Spleen (tissue), 11 donors: ENCODE data around the gene ACVRL1. TPM values are rescaled to one million over a fixed set of nuclear protein-coding genes. Genes with fewer than 3 reads are reported as not detected.

Experiments
- DNase-seq: peaks from one replicate; pipeline ENCODE4 v3.0.0-alpha.2; 2020
- H3K27ac ChIP-seq, 8 donors: fragments of 200-600 bp; sonication (generic) in 7 of 8; 1 replicate in 4 of 8; 2 replicates in 4 of 8; pipeline versions ENCODE4 v1.5.0 to v1.8.0; 2016 to 2021; ENCODE audit warnings: inconsistent platforms in 4 of 8, mild to moderate bottlenecking in 4 of 8, moderate library complexity in 1 of 8
- H3K27me3 ChIP-seq, 7 donors: fragments of 200-600 bp; sonication (generic) in 6 of 7; replicated peaks in 1 of 7; 1 replicate in 4 of 7; 2 replicates in 3 of 7; pipeline versions ENCODE4 v1.5.0 to v1.8.0; 2016 to 2021; ENCODE audit warnings: inconsistent platforms in 3 of 7, mild to moderate bottlenecking in 1 of 7
- H3K36me3 ChIP-seq, 6 donors: fragments of 200-600 bp; sonication (generic) in 5 of 6; 1 replicate in 4 of 6; 2 replicates in 2 of 6; pipeline versions ENCODE4 v1.5.0 to v1.8.0; 2016 to 2021; ENCODE audit warnings: inconsistent platforms in 2 of 6
- H3K4me1 ChIP-seq, 6 donors: fragments of 200-600 bp; sonication (generic) in 5 of 6; 1 replicate in 3 of 6; 2 replicates in 3 of 6; pipeline versions ENCODE4 v1.5.0 to v1.8.0; 2016 to 2021; ENCODE audit warnings: inconsistent platforms in 3 of 6
- H3K4me3 ChIP-seq, 8 donors: fragments of 200-600 bp; sonication (generic) in 7 of 8; 1 replicate in 4 of 8; 2 replicates in 4 of 8; pipeline versions ENCODE4 v1.5.0 to v1.8.0; 2016 to 2021; ENCODE audit warnings: inconsistent platforms in 4 of 8, mild to moderate bottlenecking in 4 of 8, moderate library complexity in 2 of 8
- H3K9me3 ChIP-seq, 8 donors: fragments of 200-600 bp; sonication (generic) in 7 of 8; 1 replicate in 4 of 8; 2 replicates in 4 of 8; pipeline versions ENCODE4 v1.5.0 to v1.8.0; 2016 to 2021; ENCODE audit warnings: inconsistent platforms in 4 of 8
- CTCF ChIP-seq, 11 experiments: fragments of 200-600 bp in 7 of 11; fragments of 450-650 bp in 4 of 11; sonication (generic) in 4 of 11; IDR thresholded peaks in 8 of 11; conservative IDR thresholded peaks in 3 of 11; 1 replicate in 7 of 11; 2 replicates in 4 of 11; pipeline versions ENCODE4 v1.4.0 to v1.8.0; 2016 to 2021; ENCODE audit warnings: antibody characterized with exemption in 11 of 11, inconsistent platforms in 4 of 11, mild to moderate bottlenecking in 1 of 11
- POLR2A ChIP-seq, 3 donors: fragments of 450-650 bp; IDR thresholded peaks; one replicate each; pipeline ENCODE4 v1.5.1; 2017; ENCODE audit warnings: antibody characterized with exemption in 3 of 3, mild to moderate bottlenecking in 1 of 3
- POLR2AphosphoS5 ChIP-seq, 3 donors: sonication (generic); formaldehyde crosslinking; IDR thresholded peaks; one replicate each; pipeline ENCODE4 v1.5.1; 2017; ENCODE audit warnings: antibody characterized with exemption in 3 of 3
- WGBS, 5 donors: extraction: QIAGEN DNeasy Blood & Tissue Kit in 3 of 5; methylation state at CpG; one replicate each; pipeline versions ENCODE4 v1.1.5 to v1.1.7; 2013 to 2018; 5-methylcytosine and 5-hydroxymethylcytosine counted together
- intact Hi-C: fragments of 100-400 bp; cut with DNase I; formaldehyde crosslinking; loops from one replicate; pipeline ENCODE4 v1.15.0; 2023; ENCODE audit warnings: low total_unique reads
- polyA plus RNA-seq, 3 donors: library from polyadenylated mRNA; stranded (reverse); fragments of 200-250 nt; gene quantifications; one replicate each; pipeline ENCODE4 v1.2.1, GENCODE V29; 2013
- total RNA-seq, 7 donors: library from RNA; depleted of rRNA in 3 of 7; stranded (reverse); fragments of >200 nt in 3 of 7; fragmentation: NEBNext Ultra II Directional in 4 of 7; extraction: Animal tissue kit (Norgen Biotek cat#: 25700) in 4 of 7; gene quantifications; one replicate each; pipeline versions ENCODE4 v1.1.0 to v1.2.1, GENCODE V29; 2016 to 2021
- donor health status: healthy with polysubstance abuse.
- donor health status: DM: no; HTN: no; CAD: no; lungs with moderate emphysema.
- donor health status: DM: no; HTN: no; CAD: no.
- donor health status: Bipolar disorder and iron deficiency.
- donor health status: healthy.
- donor health status: DM: no; HTN: no; CAD: no.
- donor health status: DM: yes; HTN: yes; CAD: no.

ACVRL1 gene
- total and polyA plus RNA-seq, 10 donors: 12.5 to 109 (median 89.1) TPM

GRCh38 chr12:51937926-51938325 is 30.6 kb downstream of the ACVRL1 start:
- Histone ChIP-seq H3K36me3 (no peaks in the 10 kb centered on the region), H3K4me1 (peaks cover 0 to 13% (median 4%) of the 10 kb centered on the region in 6 donors), H3K27ac (no peak overlapping the region), H3K9me3 (no peaks in the 10 kb centered on the region), H3K27me3 (no peaks in the 10 kb centered on the region), H3K4me3 (no peak overlapping the region)
- intact Hi-C loops: no loop called here
- DNase-seq: no peak
- 62 to 89% (median 77%) methylated on average over 2 of the region's 2 CpGs for WGBS, 5 donors
- TF ChIP-seq POLR2A (IDR thresholded peaks at IDR 0.05): no peak
- TF ChIP-seq CTCF (IDR thresholded peaks at IDR 0.05 in 8 of 11, conservative IDR thresholded peaks at IDR 0.05 in 3 of 11): no peak
- no peak for TF ChIP-seq POLR2AphosphoS5 (IDR thresholded peaks at IDR 0.05)

- intact Hi-C loops: no loop called here
- no peak overlapping the region for H3K27ac ChIP-seq
- no peaks in the 10 kb centered on the region for H3K27me3 ChIP-seq
- no peak overlapping the region for H3K4me3 ChIP-seq
- peaks cover 0 to 13% (median 4%) of the 10 kb centered on the region in 6 donors for H3K4me1 ChIP-seq
- 88 to 95% (median 92%) methylated on average over 5 to 6 of the region's 6 CpGs for WGBS, 5 donors
- H3K9me3 ChIP-seq: peaks cover 0 to 2% (median under 1%) of the 10 kb centered on the region in 8 donors
- TF ChIP-seq CTCF (IDR thresholded peaks at IDR 0.05 in 8 of 11, conservative IDR thresholded peaks at IDR 0.05 in 3 of 11) (no peak), POLR2A (IDR thresholded peaks at IDR 0.05) (no peak), POLR2AphosphoS5 (IDR thresholded peaks at IDR 0.05) (no peak)
- no peak for DNase-seq
- H3K36me3 ChIP-seq: no peaks in the 10 kb centered on the region
These were observed 31.4 kb downstream of the ACVRL1 start for GRCh38 chr12:51938726-51939125.

- H3K27me3 ChIP-seq: no peaks in the 10 kb centered on the region
- intact Hi-C loops: no loop called here
- WGBS, 5 donors: 60 to 67% (median 62%) methylated on average over 11 to 15 of the region's 15 CpGs
- H3K27ac ChIP-seq: no peak overlapping the region
- no peak overlapping the region for H3K4me3 ChIP-seq
- H3K36me3 ChIP-seq: no peaks in the 10 kb centered on the region
- DNase-seq: no peak
- H3K9me3 ChIP-seq: peaks cover 0 to 22% (median 18%) of the 10 kb centered on the region in 8 donors
- H3K4me1 ChIP-seq: peaks cover 0 to 13% (median 4%) of the 10 kb centered on the region in 6 donors
- TF ChIP-seq CTCF (IDR thresholded peaks at IDR 0.05 in 8 of 11, conservative IDR thresholded peaks at IDR 0.05 in 3 of 11) (no peak), POLR2A (IDR thresholded peaks at IDR 0.05) (no peak), POLR2AphosphoS5 (IDR thresholded peaks at IDR 0.05) (no peak)
These were observed 33.8 kb downstream of the ACVRL1 start for GRCh38 chr12:51941011-51941581.

- Histone ChIP-seq H3K36me3 (no peaks in the 10 kb centered on the region), H3K9me3 (peaks cover 0 to 22% (median 18%) of the 10 kb centered on the region in 8 donors), H3K4me3 (no peak overlapping the region), H3K27ac (no peak overlapping the region), H3K27me3 (no peaks in the 10 kb centered on the region), H3K4me1 (peaks cover 0 to 13% (median 4%) of the 10 kb centered on the region in 6 donors)
- intact Hi-C loops: no loop called here
- no peak for DNase-seq
- no peak for TF ChIP-seq CTCF (IDR thresholded peaks at IDR 0.05 in 8 of 11, conservative IDR thresholded peaks at IDR 0.05 in 3 of 11)
- no peak for TF ChIP-seq POLR2A (IDR thresholded peaks at IDR 0.05)
- no peak for TF ChIP-seq POLR2AphosphoS5 (IDR thresholded peaks at IDR 0.05)
- WGBS, 5 donors: 25 to 40% (median 34%) methylated on average over 4 of the region's 4 CpGs
These were observed 34.3 kb downstream of the ACVRL1 start for GRCh38 chr12:51941604-51942003.
